Cardiac muscle cell (in vitro differentiated cells and primary cell): ENCODE data around the gene ADCY10. TPM values are rescaled to one million over a fixed set of nuclear protein-coding genes. Genes with fewer than 3 reads are reported as not detected.

Experiments used
- DNase-seq, 2 donors: peaks; one replicate each; pipeline versions ENCODE4 v3.0.0 to v3.0.0-alpha.2; 2010 to 2017; ENCODE audit warnings: low read depth in 1 of 2, low spot score in 1 of 2
- H3K27ac ChIP-seq: fragments of 200-600 bp; sonication (generic); 2 replicates; pipeline ENCODE4 v1.5.1; 2016
- H3K27me3 ChIP-seq: fragments of 200-600 bp; sonication (generic); 2 replicates; pipeline ENCODE4 v1.6.0; 2016; ENCODE audit warnings: control low read depth
- H3K36me3 ChIP-seq: fragments of 200-600 bp; sonication (generic); 2 replicates; pipeline ENCODE4 v1.5.1; 2016; ENCODE audit warnings: control low read depth
- H3K4me1 ChIP-seq: fragments of 200-600 bp; sonication (generic); 2 replicates; pipeline ENCODE4 v1.8.1; 2017; ENCODE audit warnings: low read depth, mild to moderate bottlenecking, mixed run types
- H3K4me3 ChIP-seq: fragments of 200-600 bp; sonication (generic); 2 replicates; pipeline ENCODE4 v1.5.1; 2016; ENCODE audit warnings: mild to moderate bottlenecking
- H3K9me3 ChIP-seq: fragments of 200-600 bp; sonication (generic); 2 replicates; pipeline ENCODE4 v1.5.1; 2017; ENCODE audit warnings: low read depth, mild to moderate bottlenecking, control low read depth
- CTCF ChIP-seq: IDR thresholded peaks from 2 replicates; pipeline ENCODE4 v1.5.1; 2012; ENCODE audit warnings: low read depth, mild to moderate bottlenecking, low read length
- polyA plus RNA-seq: library from polyadenylated mRNA; unstranded; fragments of >200 nt; fragmentation: Nextera tagmentation; extraction: Ambion mirVana; gene quantifications from 2 replicates; pipeline ENCODE4 v1.2.1, GENCODE V29; 2016
- total RNA-seq: library from RNA; depleted of rRNA; stranded (reverse); fragments of >200 nt; gene quantifications from 2 replicates; pipeline ENCODE4 v1.2.3, GENCODE V29; 2016

The ADCY10 gene
- total and polyA plus RNA-seq, 2 experiments from 2014 or later = 0.69 to 0.82 TPM

- DNase-seq = no peak
- no peaks in the 10 kb centered on the region for H3K27me3 ChIP-seq
- no peaks in the 10 kb centered on the region for H3K9me3 ChIP-seq
- H3K36me3 ChIP-seq = peaks cover 22% of the 10 kb centered on the region
- no peak for TF ChIP-seq CTCF
- no peak overlapping the region for H3K27ac ChIP-seq
- no peak overlapping the region for H3K4me3 ChIP-seq
- peaks cover 1% of the 10 kb centered on the region for H3K4me1 ChIP-seq
Observed at GRCh38 chr1:167916766-167917511, 3.0 kb upstream of the ADCY10 start.

- Histone ChIP-seq H3K4me1 (no peaks in the 10 kb centered on the region), H3K27ac (no peak overlapping the region), H3K27me3 (no peaks in the 10 kb centered on the region), H3K9me3 (no peaks in the 10 kb centered on the region), H3K4me3 (no peak overlapping the region), H3K36me3 (peaks cover 22% of the 10 kb centered on the region)
- no peak for DNase-seq
- no peak for TF ChIP-seq CTCF
Observed at GRCh38 chr1:167915569-167915968, 1.6 kb upstream of the ADCY10 start.

GRCh38 chr1:167912294-167912693 lies 1.6 kb downstream of the ADCY10 start:
- H3K4me3 ChIP-seq = no peak overlapping the region
- peaks cover 4% of the 10 kb centered on the region for H3K9me3 ChIP-seq
- H3K27ac ChIP-seq = no peak overlapping the region
- H3K27me3 ChIP-seq = no peaks in the 10 kb centered on the region
- no peak for TF ChIP-seq CTCF
- peaks cover 7% of the 10 kb centered on the region for H3K36me3 ChIP-seq
- no peaks in the 10 kb centered on the region for H3K4me1 ChIP-seq
- no peak for DNase-seq

GRCh38 chr1:167911413-167911812 lies 2.5 kb downstream of the ADCY10 start:
- Histone ChIP-seq H3K36me3 (peaks cover 7% of the 10 kb centered on the region), H3K27me3 (no peaks in the 10 kb centered on the region), H3K4me3 (no peak overlapping the region), H3K4me1 (no peaks in the 10 kb centered on the region), H3K27ac (no peak overlapping the region), H3K9me3 (peaks cover 4% of the 10 kb centered on the region)
- TF ChIP-seq CTCF = no peak
- DNase-seq = no peak

- Histone ChIP-seq H3K9me3 (peaks cover 4% of the 10 kb centered on the region), H3K36me3 (no peaks in the 10 kb centered on the region), H3K4me3 (no peak overlapping the region), H3K27me3 (no peaks in the 10 kb centered on the region), H3K27ac (no peak overlapping the region), H3K4me1 (no peaks in the 10 kb centered on the region)
- no peak for TF ChIP-seq CTCF
- no peak for DNase-seq
Observed at GRCh38 chr1:167910530-167910929, 3.4 kb downstream of the ADCY10 start.
